ENCODE data around the gene ROBO2. TPM values are rescaled to one million over a fixed set of nuclear protein-coding genes. Genes with fewer than 3 reads are reported as not detected.

ROBO2 gene
- total RNA-seq, 6 donors from 2014 or later: 12.0 to 29.1 (median 14.0) TPM

DNA sequence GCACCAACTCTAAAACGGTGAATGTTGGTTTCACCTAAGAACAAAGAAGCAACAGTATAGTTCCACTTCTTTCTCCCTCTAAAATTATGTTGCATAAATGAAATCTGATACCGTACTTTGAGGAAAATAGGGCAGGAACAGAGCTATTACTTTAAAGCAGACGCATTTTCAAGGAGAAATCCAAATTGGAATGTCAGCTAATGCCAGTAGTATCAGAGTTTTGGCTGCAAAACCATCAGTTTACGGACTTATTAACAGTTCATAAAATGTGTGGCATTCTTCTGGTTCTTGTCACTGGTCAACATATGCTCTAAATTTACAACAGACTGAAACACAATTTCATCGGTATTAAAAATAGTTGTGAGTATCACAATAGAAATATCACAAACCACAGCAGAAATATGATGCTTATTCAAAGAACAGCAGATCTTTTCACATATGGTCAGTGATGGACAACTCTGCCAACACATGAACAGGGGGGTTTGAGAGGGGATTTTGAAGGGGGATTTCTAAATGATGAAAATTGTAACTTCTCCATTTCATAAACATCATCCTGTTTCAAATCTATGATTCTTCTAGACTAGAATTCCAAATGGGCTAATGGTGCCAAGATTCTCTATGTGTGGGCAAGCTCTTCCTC is 38.7 kb upstream of the ROBO2 start:
- Histone ChIP-seq H3K9me3 (no peaks in the 10 kb centered on the region), H3K27ac (no peak overlapping the region), H3K4me1 (no peaks in the 10 kb centered on the region), H3K36me3 (no peaks in the 10 kb centered on the region), H3K27me3 (no peaks in the 10 kb centered on the region), H3K4me3 (no peak overlapping the region)
- DNase-seq (no peak), ATAC-seq (ENCODE audit: low FRiP score in 2 of 2) (no peak)
- TF ChIP-seq POLR2A (IDR thresholded peaks at IDR 0.05) (no peak), POLR2AphosphoS5 (IDR thresholded peaks at IDR 0.05) (no peak), EP300 (IDR thresholded peaks at IDR 0.05) (no peak)
- TF ChIP-seq, protein P1, sequence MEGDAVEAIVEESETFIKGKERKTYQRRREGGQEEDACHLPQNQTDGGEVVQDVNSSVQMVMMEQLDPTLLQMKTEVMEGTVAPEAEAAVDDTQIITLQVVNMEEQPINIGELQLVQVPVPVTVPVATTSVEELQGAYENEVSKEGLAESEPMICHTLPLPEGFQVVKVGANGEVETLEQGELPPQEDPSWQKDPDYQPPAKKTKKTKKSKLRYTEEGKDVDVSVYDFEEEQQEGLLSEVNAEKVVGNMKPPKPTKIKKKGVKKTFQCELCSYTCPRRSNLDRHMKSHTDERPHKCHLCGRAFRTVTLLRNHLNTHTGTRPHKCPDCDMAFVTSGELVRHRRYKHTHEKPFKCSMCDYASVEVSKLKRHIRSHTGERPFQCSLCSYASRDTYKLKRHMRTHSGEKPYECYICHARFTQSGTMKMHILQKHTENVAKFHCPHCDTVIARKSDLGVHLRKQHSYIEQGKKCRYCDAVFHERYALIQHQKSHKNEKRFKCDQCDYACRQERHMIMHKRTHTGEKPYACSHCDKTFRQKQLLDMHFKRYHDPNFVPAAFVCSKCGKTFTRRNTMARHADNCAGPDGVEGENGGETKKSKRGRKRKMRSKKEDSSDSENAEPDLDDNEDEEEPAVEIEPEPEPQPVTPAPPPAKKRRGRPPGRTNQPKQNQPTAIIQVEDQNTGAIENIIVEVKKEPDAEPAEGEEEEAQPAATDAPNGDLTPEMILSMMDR (IDR thresholded peaks at IDR 0.05): no peak
- 76 to 77% methylated on average over 5 of the region's 5 CpGs for WGBS, 2 donors

DNA sequence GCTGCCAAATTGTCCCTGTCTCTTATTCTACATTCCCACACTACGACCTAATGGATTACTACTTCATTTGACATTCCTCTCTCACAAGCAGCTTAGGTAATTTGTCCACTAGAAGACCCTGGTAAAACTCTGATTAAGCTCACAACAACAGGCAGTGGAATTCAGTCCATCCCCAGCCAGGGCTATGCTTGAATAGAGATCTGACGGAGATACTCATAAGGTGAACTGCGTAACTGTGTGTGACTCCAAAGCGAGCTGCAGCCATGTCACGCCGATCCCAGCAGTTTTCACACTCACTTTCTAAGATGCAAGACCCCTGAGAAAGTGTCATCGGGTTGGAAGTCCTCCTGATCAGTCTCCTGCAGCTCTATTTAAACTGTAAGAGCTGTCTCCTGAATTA is 25.7 kb upstream of the ROBO2 start:
- 40 to 57% methylated on average over 5 to 7 of the region's 7 CpGs for WGBS, 2 donors
- Histone ChIP-seq H3K4me1 (no peaks in the 10 kb centered on the region), H3K36me3 (no peaks in the 10 kb centered on the region), H3K27me3 (no peaks in the 10 kb centered on the region), H3K27ac (no peak overlapping the region), H3K9me3 (no peaks in the 10 kb centered on the region), H3K4me3 (peak overlapping the region in 1 of 4 donors; percentile 22)
- TF ChIP-seq POLR2A (IDR thresholded peaks at IDR 0.05): no peak
- no peak for TF ChIP-seq EP300 (IDR thresholded peaks at IDR 0.05)
- no peak for TF ChIP-seq POLR2AphosphoS5 (IDR thresholded peaks at IDR 0.05)
- TF ChIP-seq, protein P1 (IDR thresholded peaks at IDR 0.05): no peak
- ATAC-seq (ENCODE audit: low FRiP score in 2 of 2): no peak
- DNase-seq: no peak

DNA sequence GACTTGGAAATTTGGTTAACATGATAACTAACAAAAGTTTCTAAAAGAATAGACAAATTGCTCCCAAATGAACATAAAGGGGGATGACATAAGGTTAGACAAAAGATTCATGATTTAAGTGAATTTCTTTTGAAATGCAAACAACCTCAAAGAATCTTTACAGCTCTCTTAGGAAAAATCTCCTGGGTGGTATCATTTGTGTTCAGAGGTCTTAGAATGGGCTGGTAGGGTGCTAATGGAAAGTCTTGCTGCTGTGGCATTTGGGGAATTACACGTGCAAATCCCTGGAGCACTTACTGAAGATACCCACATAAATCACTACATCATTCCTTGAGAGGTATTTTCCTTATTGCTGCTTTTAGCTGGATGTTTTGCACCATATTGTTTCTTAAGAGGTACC is 14.4 kb upstream of the ROBO2 start:
- ATAC-seq (ENCODE audit: low FRiP score in 2 of 2): no peak
- no peak for DNase-seq
- H3K27me3 ChIP-seq: no peaks in the 10 kb centered on the region
- no peaks in the 10 kb centered on the region for H3K4me1 ChIP-seq
- TF ChIP-seq, protein P1 (IDR thresholded peaks at IDR 0.05): no peak
- no peak for TF ChIP-seq EP300 (IDR thresholded peaks at IDR 0.05)
- TF ChIP-seq POLR2AphosphoS5 (IDR thresholded peaks at IDR 0.05): no peak
- no peak for TF ChIP-seq POLR2A (IDR thresholded peaks at IDR 0.05)
- 39 to 67% methylated on average over 1 of the region's 1 CpG for WGBS, 2 donors
- no peak overlapping the region for H3K4me3 ChIP-seq
- no peak overlapping the region for H3K27ac ChIP-seq
- no peaks in the 10 kb centered on the region for H3K36me3 ChIP-seq
- H3K9me3 ChIP-seq: no peaks in the 10 kb centered on the region

DNA sequence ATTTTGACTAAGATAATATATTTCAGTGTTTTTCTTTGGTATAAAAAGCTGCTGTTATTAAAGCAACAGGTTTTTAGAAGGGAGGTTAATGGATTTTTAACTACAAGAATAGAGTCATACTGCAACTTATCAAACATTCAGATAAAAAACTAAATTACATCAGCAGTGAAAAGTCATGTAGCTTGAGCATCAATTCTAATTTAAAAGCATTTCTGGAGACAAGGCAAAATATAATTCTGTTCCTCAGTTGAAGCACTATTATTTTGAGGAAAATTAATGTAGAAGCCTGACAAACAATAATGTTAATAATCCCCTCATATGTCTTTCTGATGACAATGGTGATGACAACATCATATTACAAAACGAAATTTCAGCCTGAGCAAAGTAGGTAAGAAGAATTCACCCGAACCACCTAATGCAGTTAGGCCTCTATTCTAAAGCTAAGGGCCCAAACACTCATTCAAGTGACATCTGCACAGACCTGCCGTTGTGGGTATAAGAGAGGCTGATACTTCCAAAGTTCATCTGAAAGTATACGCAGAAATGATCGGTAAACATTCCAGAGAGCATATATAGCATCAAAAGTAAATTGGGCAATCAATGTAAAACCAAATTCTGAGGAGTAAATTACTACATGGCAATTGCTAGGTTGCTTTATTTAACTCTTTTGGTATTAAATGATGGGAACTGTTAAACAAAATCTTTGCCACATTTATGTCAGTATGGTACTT is 12.8 kb upstream of the ROBO2 start:
- H3K4me3 ChIP-seq: no peak overlapping the region
- WGBS, 2 donors: 61 to 82% methylated on average over 5 of the region's 5 CpGs
- no peaks in the 10 kb centered on the region for H3K9me3 ChIP-seq
- H3K27ac ChIP-seq: no peak overlapping the region
- DNase-seq: no peak
- no peaks in the 10 kb centered on the region for H3K36me3 ChIP-seq
- H3K4me1 ChIP-seq: no peaks in the 10 kb centered on the region
- no peak for ATAC-seq (ENCODE audit: low FRiP score in 2 of 2)
- TF ChIP-seq, protein P1 (IDR thresholded peaks at IDR 0.05): no peak
- TF ChIP-seq EP300 (IDR thresholded peaks at IDR 0.05) (no peak), POLR2AphosphoS5 (IDR thresholded peaks at IDR 0.05) (no peak), POLR2A (IDR thresholded peaks at IDR 0.05) (no peak)
- H3K27me3 ChIP-seq: no peaks in the 10 kb centered on the region
